ENCODE measurements around the gene BEGAIN. TPM values are rescaled to one million over a fixed set of nuclear protein-coding genes. Genes with fewer than 3 reads are reported as not detected.

Gene BEGAIN
- total RNA-seq, 1 donor from 2014 or later = 0.54 TPM

DNA sequence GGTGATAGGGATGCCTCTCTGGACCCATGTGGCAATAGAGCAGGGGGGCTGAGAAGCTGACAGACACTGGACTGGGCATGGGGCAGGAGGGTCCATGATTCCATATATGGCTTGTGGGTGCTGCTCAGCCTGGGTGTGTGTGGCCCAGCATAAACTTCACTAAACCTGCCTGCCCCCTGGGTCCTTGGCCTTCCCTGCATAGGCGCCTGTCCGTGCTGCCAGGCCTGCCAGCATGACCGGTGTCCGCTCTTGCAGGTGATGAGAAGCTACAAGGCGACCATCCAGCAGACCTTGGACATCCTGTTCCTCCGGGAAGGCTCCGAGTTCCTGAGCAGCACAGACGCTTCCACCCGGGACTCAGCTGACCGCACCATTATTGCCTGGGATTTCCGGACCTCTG lies 61.6 kb downstream of the BEGAIN start:
- H3K9me3 Mint-ChIP-seq (ENCODE audit: unreplicated experiment) = peaks cover 2% of the 10 kb centered on the region
- TF ChIP-seq EZH2 (IDR thresholded peaks at IDR 0.05; ENCODE audit: insufficient read depth, low read length) = no peak
- TF ChIP-seq, protein P1, sequence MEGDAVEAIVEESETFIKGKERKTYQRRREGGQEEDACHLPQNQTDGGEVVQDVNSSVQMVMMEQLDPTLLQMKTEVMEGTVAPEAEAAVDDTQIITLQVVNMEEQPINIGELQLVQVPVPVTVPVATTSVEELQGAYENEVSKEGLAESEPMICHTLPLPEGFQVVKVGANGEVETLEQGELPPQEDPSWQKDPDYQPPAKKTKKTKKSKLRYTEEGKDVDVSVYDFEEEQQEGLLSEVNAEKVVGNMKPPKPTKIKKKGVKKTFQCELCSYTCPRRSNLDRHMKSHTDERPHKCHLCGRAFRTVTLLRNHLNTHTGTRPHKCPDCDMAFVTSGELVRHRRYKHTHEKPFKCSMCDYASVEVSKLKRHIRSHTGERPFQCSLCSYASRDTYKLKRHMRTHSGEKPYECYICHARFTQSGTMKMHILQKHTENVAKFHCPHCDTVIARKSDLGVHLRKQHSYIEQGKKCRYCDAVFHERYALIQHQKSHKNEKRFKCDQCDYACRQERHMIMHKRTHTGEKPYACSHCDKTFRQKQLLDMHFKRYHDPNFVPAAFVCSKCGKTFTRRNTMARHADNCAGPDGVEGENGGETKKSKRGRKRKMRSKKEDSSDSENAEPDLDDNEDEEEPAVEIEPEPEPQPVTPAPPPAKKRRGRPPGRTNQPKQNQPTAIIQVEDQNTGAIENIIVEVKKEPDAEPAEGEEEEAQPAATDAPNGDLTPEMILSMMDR (IDR thresholded peaks at IDR 0.05; ENCODE audit: insufficient read depth, low read depth, low read length) = no peak

DNA sequence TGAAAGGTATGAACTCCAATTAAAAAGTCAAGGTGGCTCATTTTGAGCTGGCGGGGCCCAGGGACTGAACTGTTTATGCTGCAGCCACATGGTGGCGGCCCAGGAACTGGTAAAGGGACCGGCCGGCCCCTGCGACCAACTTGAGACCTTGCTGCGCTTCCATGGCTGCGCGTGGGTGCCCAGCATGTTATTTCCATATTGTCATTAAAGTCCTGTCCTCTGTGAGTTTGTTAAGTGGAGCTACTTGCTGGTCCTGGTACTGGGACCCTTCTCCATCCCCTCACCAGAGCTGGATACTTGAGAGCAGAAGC lies 62.3 kb downstream of the BEGAIN start:
- Histone ChIP-seq H4K20me1 (ENCODE audit: insufficient read depth, low read length) (peaks cover 5% of the 10 kb centered on the region), H3K9me3 (ENCODE audit: insufficient read depth, low read depth, low read length) (no peaks in the 10 kb centered on the region), H3K79me2 (ENCODE audit: insufficient read depth, low read length) (no peaks in the 10 kb centered on the region), H3K36me3 (ENCODE audit: insufficient read depth, low read length) (no peaks in the 10 kb centered on the region), H2AFZ (ENCODE audit: low read depth, low read length) (no peak overlapping the region), H3K27ac (ENCODE audit: low read depth, low read length) (no peak overlapping the region), H3K27me3 (ENCODE audit: insufficient read depth, low read length) (no peaks in the 10 kb centered on the region), H3K4me2 (ENCODE audit: low read length) (no peak overlapping the region), H3K4me1 (ENCODE audit: insufficient read depth, low read length) (no peaks in the 10 kb centered on the region), H3K9ac (ENCODE audit: low read length) (no peak overlapping the region), H3K4me3 (ENCODE audit: insufficient read depth, low read depth, low read length) (no peak overlapping the region)
- no peak overlapping the region for H3K27ac Mint-ChIP-seq (ENCODE audit: unreplicated experiment)
- H3K4me3 Mint-ChIP-seq (ENCODE audit: unreplicated experiment) = no peak overlapping the region
- no peaks in the 10 kb centered on the region for H3K27me3 Mint-ChIP-seq (ENCODE audit: low read depth, unreplicated experiment)
- no peak for FAIRE-seq
- no peaks in the 10 kb centered on the region for H3K36me3 Mint-ChIP-seq (ENCODE audit: low read depth, unreplicated experiment)
- TF ChIP-seq EZH2 (IDR thresholded peaks at IDR 0.05; ENCODE audit: insufficient read depth, low read length) = no peak
- TF ChIP-seq, protein P1 (IDR thresholded peaks at IDR 0.05; ENCODE audit: insufficient read depth, low read depth, low read length) = peak; percentile 34
- DNase-seq (ENCODE audit: low read depth) = no peak
- no peaks in the 10 kb centered on the region for H3K4me1 Mint-ChIP-seq (ENCODE audit: low read depth, unreplicated experiment)
- peaks cover 1% of the 10 kb centered on the region for H3K9me3 Mint-ChIP-seq (ENCODE audit: unreplicated experiment)

More for the DNA sequence above, 61.6 kb downstream of the BEGAIN start:
- Histone ChIP-seq H3K4me3 (ENCODE audit: insufficient read depth, low read depth, low read length) (no peak overlapping the region), H3K9ac (ENCODE audit: low read length) (no peak overlapping the region), H2AFZ (ENCODE audit: low read depth, low read length) (no peak overlapping the region), H3K4me2 (ENCODE audit: low read length) (no peak overlapping the region), H3K4me1 (ENCODE audit: insufficient read depth, low read length) (no peaks in the 10 kb centered on the region), H4K20me1 (ENCODE audit: insufficient read depth, low read length) (peaks cover 5% of the 10 kb centered on the region), H3K27ac (ENCODE audit: low read depth, low read length) (no peak overlapping the region), H3K27me3 (ENCODE audit: insufficient read depth, low read length) (no peaks in the 10 kb centered on the region), H3K79me2 (ENCODE audit: insufficient read depth, low read length) (no peaks in the 10 kb centered on the region), H3K9me3 (ENCODE audit: insufficient read depth, low read depth, low read length) (no peaks in the 10 kb centered on the region), H3K36me3 (ENCODE audit: insufficient read depth, low read length) (no peaks in the 10 kb centered on the region)
- no peaks in the 10 kb centered on the region for H3K4me1 Mint-ChIP-seq (ENCODE audit: low read depth, unreplicated experiment)
- no peak for DNase-seq (ENCODE audit: low read depth)
- no peak overlapping the region for H3K4me3 Mint-ChIP-seq (ENCODE audit: unreplicated experiment)
- H3K27ac Mint-ChIP-seq (ENCODE audit: unreplicated experiment) = no peak overlapping the region
- H3K36me3 Mint-ChIP-seq (ENCODE audit: low read depth, unreplicated experiment) = no peaks in the 10 kb centered on the region
- FAIRE-seq = no peak
- H3K27me3 Mint-ChIP-seq (ENCODE audit: low read depth, unreplicated experiment) = no peaks in the 10 kb centered on the region

DNA sequence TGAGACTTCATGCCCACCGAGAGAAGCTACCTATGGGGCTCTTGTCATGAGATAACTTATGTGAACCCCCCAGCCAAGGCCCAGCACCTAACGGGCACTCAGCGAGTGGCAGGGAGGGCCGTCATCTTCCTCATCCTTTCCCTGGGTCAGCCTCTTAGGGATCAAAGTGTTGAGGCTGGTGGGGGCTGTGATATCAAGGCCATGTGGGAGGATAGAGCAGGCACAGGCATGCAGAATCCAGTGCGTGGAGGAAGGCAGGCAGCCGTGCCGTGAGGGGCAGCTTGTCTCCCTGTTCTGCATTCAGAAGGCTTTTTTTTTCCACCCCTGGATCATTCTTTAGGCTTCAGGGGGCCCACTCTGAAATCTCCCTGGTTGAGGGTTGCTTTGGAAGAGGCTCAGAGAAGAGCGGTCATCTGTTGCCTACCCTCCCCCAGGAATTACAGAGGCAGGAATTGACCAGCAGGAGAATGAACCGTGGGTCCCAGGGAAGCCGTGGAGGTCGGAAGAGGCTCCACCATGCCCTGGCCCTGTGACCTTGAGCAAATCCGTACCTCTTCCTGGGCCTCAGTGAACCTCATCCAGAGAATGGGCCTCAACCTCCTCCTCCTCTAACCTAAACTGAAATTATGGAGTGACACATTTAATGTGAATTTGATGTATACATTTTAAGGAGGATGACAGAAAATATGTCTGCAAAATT lies 62.8 kb downstream of the BEGAIN start:
- Histone ChIP-seq H3K4me3 (ENCODE audit: insufficient read depth, low read depth, low read length) (no peak overlapping the region), H3K27me3 (ENCODE audit: insufficient read depth, low read length) (no peaks in the 10 kb centered on the region), H4K20me1 (ENCODE audit: insufficient read depth, low read length) (peaks cover 5% of the 10 kb centered on the region), H3K27ac (ENCODE audit: low read depth, low read length) (no peak overlapping the region), H3K36me3 (ENCODE audit: insufficient read depth, low read length) (no peaks in the 10 kb centered on the region), H3K9me3 (ENCODE audit: insufficient read depth, low read depth, low read length) (no peaks in the 10 kb centered on the region), H3K79me2 (ENCODE audit: insufficient read depth, low read length) (no peaks in the 10 kb centered on the region), H3K4me1 (ENCODE audit: insufficient read depth, low read length) (no peaks in the 10 kb centered on the region), H2AFZ (ENCODE audit: low read depth, low read length) (no peak overlapping the region), H3K9ac (ENCODE audit: low read length) (no peak overlapping the region), H3K4me2 (ENCODE audit: low read length) (no peak overlapping the region)
- H3K9me3 Mint-ChIP-seq (ENCODE audit: unreplicated experiment) = no peaks in the 10 kb centered on the region
- DNase-seq (ENCODE audit: low read depth) = no peak
- H3K4me3 Mint-ChIP-seq (ENCODE audit: unreplicated experiment) = no peak overlapping the region
- FAIRE-seq = no peak
- H3K27ac Mint-ChIP-seq (ENCODE audit: unreplicated experiment) = no peak overlapping the region
- TF ChIP-seq, protein P1 (IDR thresholded peaks at IDR 0.05; ENCODE audit: insufficient read depth, low read depth, low read length) = no peak
- H3K36me3 Mint-ChIP-seq (ENCODE audit: low read depth, unreplicated experiment) = no peaks in the 10 kb centered on the region
- H3K27me3 Mint-ChIP-seq (ENCODE audit: low read depth, unreplicated experiment) = no peaks in the 10 kb centered on the region
- no peaks in the 10 kb centered on the region for H3K4me1 Mint-ChIP-seq (ENCODE audit: low read depth, unreplicated experiment)

Data from astrocyte (in vitro differentiated cells and primary cell).